IMR-90 (cell line): Measurements from ENCODE around the gene MAP3K5. TPM values are rescaled to one million over a fixed set of nuclear protein-coding genes. Genes with fewer than 3 reads are reported as not detected.

Source experiments
- ATAC-seq: fragments of 200-7000 bp; cut with Tn5 transposase; 2 replicates; pipeline ENCODE4 v1.9.1; 2020; ENCODE audit warnings: low read depth, mild to moderate bottlenecking, moderate library complexity
- BruUV-seq: library from RNA; stranded (reverse); fragments of 400-500 nt; replicated peaks from 2 replicates; lab custom pipeline; 2021; lab: Mats Ljungman, UMichigan
- CTCF ChIA-PET: fragments of 300-600 bp; formaldehyde crosslinking; extraction: SDS; loops from one replicate; lab custom pipeline; 2021; ENCODE audit warnings: antibody characterized with exemption; lab: Yijun Ruan, JAX
- POLR2A ChIA-PET: fragments of 300-600 bp; sonication (Branson Sonifier 250); formaldehyde crosslinking; loops from one replicate; lab custom pipeline; 2022; ENCODE audit warnings: antibody characterized with exemption; ENCODE audit not compliant: unreplicated experiment; lab: Charles Lee
- DNase-seq: peaks from one replicate; pipeline ENCODE4 v3.0.0; 2013
- H2AFZ ChIP-seq: replicated peaks from 2 replicates; pipeline ENCODE3; 2013; ENCODE audit warnings: low read length, mild to moderate bottlenecking; ENCODE audit not compliant: poor library complexity
- H2AK5ac ChIP-seq: 2 replicates; pipeline ENCODE4 v1.6.1; 2013; ENCODE audit warnings: low read depth, low read length, inconsistent platforms
- H2AK9ac ChIP-seq: replicated peaks from 2 replicates; pipeline ENCODE3; 2013; ENCODE audit warnings: mild to moderate bottlenecking, low read depth, low read length, moderate library complexity; ENCODE audit not compliant: poor library complexity
- H2BK120ac ChIP-seq: 2 replicates; pipeline ENCODE4 v1.6.1; 2013; ENCODE audit warnings: low read depth, low read length, inconsistent platforms
- H2BK15ac ChIP-seq: 3 replicates; pipeline ENCODE4 v1.6.1; 2013; ENCODE audit warnings: low read depth, low read length, inconsistent platforms
- H2BK20ac ChIP-seq: 2 replicates; pipeline ENCODE4 v1.6.1; 2013; ENCODE audit warnings: low read depth, mild to moderate bottlenecking, inconsistent platforms, low read length, moderate library complexity
- H2BK5ac ChIP-seq: 2 replicates; pipeline ENCODE4 v1.6.1; 2013; ENCODE audit warnings: mild to moderate bottlenecking, low read depth, low read length, inconsistent platforms; ENCODE audit not compliant: poor library complexity, severe bottlenecking
- H3K14ac ChIP-seq: replicated peaks from 2 replicates; pipeline ENCODE4 v1.6.1; 2013; ENCODE audit warnings: low read depth, low read length, inconsistent platforms
- H3K18ac ChIP-seq: 2 replicates; pipeline ENCODE4 v1.6.1; 2013; ENCODE audit warnings: low read depth, low read length, control low read depth
- H3K23ac ChIP-seq: 2 replicates; pipeline ENCODE4 v1.6.1; 2013; ENCODE audit warnings: low read depth, low read length, inconsistent platforms
- H3K27ac ChIP-seq: 2 replicates; pipeline ENCODE4 v1.5.1; 2013; ENCODE audit warnings: mild to moderate bottlenecking, control low read depth, low read length; ENCODE audit not compliant: insufficient read depth
- H3K27me3 ChIP-seq: 2 replicates; pipeline ENCODE4 v1.6.1; 2013; ENCODE audit warnings: low read length; ENCODE audit not compliant: control insufficient read depth, insufficient read depth
- H3K36me3 ChIP-seq: 2 replicates; pipeline ENCODE4 v1.6.1; 2013; ENCODE audit warnings: low read length, mixed read lengths; ENCODE audit not compliant: control insufficient read depth, insufficient read depth
- H3K4ac ChIP-seq: 2 replicates; pipeline ENCODE4 v1.6.1; 2013; ENCODE audit warnings: low read depth, low read length, inconsistent platforms
- H3K4me1 ChIP-seq: 2 replicates; pipeline ENCODE4 v1.6.1; 2013; ENCODE audit warnings: low read length, mixed read lengths; ENCODE audit not compliant: control insufficient read depth, insufficient read depth
- H3K4me2 ChIP-seq: 2 replicates; pipeline ENCODE4 v1.6.1; 2013; ENCODE audit warnings: low read depth, mild to moderate bottlenecking, control low read depth, low read length, moderate library complexity
- H3K4me3 ChIP-seq: 2 replicates; pipeline ENCODE4 v1.5.1; 2013; ENCODE audit warnings: low read depth, mild to moderate bottlenecking, control low read depth, low read length, moderate library complexity; ENCODE audit not compliant: insufficient read depth
- H3K56ac ChIP-seq: 2 replicates; pipeline ENCODE4 v1.6.1; 2013; ENCODE audit warnings: low read length, inconsistent platforms; ENCODE audit not compliant: insufficient read depth; ENCODE audit errors: extremely low read depth
- H3K79me1 ChIP-seq, 2 experiments: 2 replicates each; pipeline ENCODE4 v1.6.1; 2013; ENCODE audit warnings: low read length in 2 of 2, inconsistent platforms in 1 of 2, low read depth in 1 of 2
- H3K9ac ChIP-seq: 2 replicates; pipeline ENCODE4 v1.6.1; 2013; ENCODE audit warnings: low read depth, low read length, control low read depth
- H3K9me1 ChIP-seq: 2 replicates; pipeline ENCODE4 v1.6.1; 2013; ENCODE audit warnings: low read length, inconsistent platforms; ENCODE audit not compliant: insufficient read depth
- H3K9me3 ChIP-seq: 2 replicates; pipeline ENCODE4 v1.6.1; 2013; ENCODE audit warnings: low read length; ENCODE audit not compliant: control insufficient read depth, insufficient read depth
- H4K20me1 ChIP-seq: 2 replicates; pipeline ENCODE4 v1.6.1; 2013; ENCODE audit warnings: low read length, inconsistent platforms; ENCODE audit not compliant: insufficient read depth
- H4K5ac ChIP-seq: 2 replicates; pipeline ENCODE4 v1.6.1; 2013; ENCODE audit warnings: mild to moderate bottlenecking, low read depth, low read length, control low read depth
- H4K8ac ChIP-seq, 2 experiments: 2 replicates each; pipeline ENCODE4 v1.6.1; 2013; ENCODE audit warnings: low read depth in 2 of 2, low read length in 2 of 2, control low read depth in 1 of 2, inconsistent platforms in 1 of 2
- H4K91ac ChIP-seq: 2 replicates; pipeline ENCODE4 v1.6.1; 2013; ENCODE audit warnings: low read depth, low read length, inconsistent platforms; ENCODE audit not compliant: insufficient read depth
- FOS ChIP-seq: fragments of 150-350 bp; IDR thresholded peaks from 2 replicates; pipeline ENCODE4 v1.6.1; 2016; ENCODE audit warnings: low read depth, low read length
- POLR2A ChIP-seq: IDR thresholded peaks from 2 replicates; pipeline ENCODE4 v1.6.1; 2012; ENCODE audit warnings: mild to moderate bottlenecking, low read depth, low read length
- WGBS, 2 experiments: methylation state at CpG; one replicate each; pipeline versions ENCODE4 v1.1.5 to v1.1.7; 2013; ENCODE audit warnings: missing lambda C conversion rate in 2 of 2; ENCODE audit not compliant: insufficient read length in 1 of 2; ENCODE audit errors: extremely low coverage in 2 of 2; 5-methylcytosine and 5-hydroxymethylcytosine counted together
- dilution Hi-C: fragments of 300-500 bp; cut with HindIII; formaldehyde crosslinking; loops from one replicate; pipeline ENCODE4 v1.14.3; 2018; ENCODE audit warnings: low sequenced_read_pairs; ENCODE audit not compliant: unreplicated experiment
- in situ Hi-C: fragments of 300-500 bp; cut with MboI; formaldehyde crosslinking; loops from 3 replicates; pipeline ENCODE4 v1.14.3; 2019; ENCODE audit warnings: low sequenced_read_pairs, inconsistent platforms, mixed read lengths
- intact Hi-C: fragments of 100-400 bp; cut with micrococcal nuclease; formaldehyde crosslinking; loops from 2 replicates; pipeline ENCODE4 v1.10.0; 2022
- polyA plus RNA-seq, 3 experiments: library from polyadenylated mRNA; depleted of rRNA; stranded (reverse); fragments of >200 nt; gene quantifications; 2 replicates each; pipeline ENCODE4 v1.2.3, GENCODE V29; 2012; ENCODE audit warnings: low replicate concordance in 1 of 3
- total RNA-seq: library from RNA; depleted of rRNA; stranded (reverse); fragments of >200 nt; gene quantifications from 2 replicates; pipeline ENCODE4 v1.2.3, GENCODE V29; 2012

MAP3K5 gene
- total and polyA plus RNA-seq, 2 of the 4 experiments (the other 2 are of a cell fraction): 5.4 to 17.6 TPM

- H3K23ac ChIP-seq: peak overlapping the region; percentile 81
- peak overlapping the region; percentile 99 for H2BK5ac ChIP-seq
- H3K4ac ChIP-seq: peak overlapping the region; percentile 98
- H4K20me1 ChIP-seq: no peaks in the 10 kb centered on the region
- peak overlapping the region; percentile 96 for H4K91ac ChIP-seq
- H2AK9ac ChIP-seq: peak overlapping the region; percentile 70
- peaks cover 23 to 59% of the 10 kb centered on the region in 2 experiments for H3K79me1 ChIP-seq
- peak overlapping the region; percentile 19; the same call in 1 of the 2 replicates for H3K4me3 ChIP-seq
- peak overlapping the region; percentile 92 for H3K14ac ChIP-seq
- peak overlapping the region; percentile 96 for H2BK15ac ChIP-seq
- H4K8ac ChIP-seq: peak overlapping the region; percentile 75 to 91
- peak overlapping the region; percentile 96 for H2BK120ac ChIP-seq
- in situ Hi-C loops (loop anchor here (25.0 kb wide), 1 partner anchor 500 kb away; the partner anchor contains the start of gene BCLAF1), intact Hi-C loops (no loop called here), dilution Hi-C loops (no loop called here)
- H3K36me3 ChIP-seq: no peaks in the 10 kb centered on the region
- H3K18ac ChIP-seq: peak overlapping the region; percentile 92
- peaks cover 22% of the 10 kb centered on the region for H3K9me1 ChIP-seq
- H3K56ac ChIP-seq: peak overlapping the region; percentile 78
- no peak for DNase-seq
- peak overlapping the region; percentile 63; the same call in 1 of the 2 replicates for H3K9ac ChIP-seq
- no CpG with 5 or more reads among the region's 4 CpGs for WGBS, 2 experiments
- no peaks in the 10 kb centered on the region for H3K9me3 ChIP-seq
- no peak overlapping the region for H2AFZ ChIP-seq
- H2AK5ac ChIP-seq: peak overlapping the region; percentile 76
- peak overlapping the region; percentile 93 for H2BK20ac ChIP-seq
- ATAC-seq: no peak
- H3K27me3 ChIP-seq: no peaks in the 10 kb centered on the region
- POLR2A ChIA-PET: no interaction called here
- CTCF ChIA-PET: interaction anchor here (0.9 kb wide), 1 partner anchor 143 kb away, joined by 4 read pairs; no protein-coding TSS in a partner anchor
- H3K27ac ChIP-seq: peak overlapping the region; percentile 95
- peak overlapping the region; percentile 86 for H4K5ac ChIP-seq
- peak overlapping the region; percentile 97 for H3K4me2 ChIP-seq
- TF ChIP-seq FOS: no peak
- no peak for TF ChIP-seq POLR2A
- peaks cover 25% of the 10 kb centered on the region for H3K4me1 ChIP-seq
- no TSS peak for BruUV-seq
These were observed 4.6 kb downstream of the MAP3K5 start for GRCh38 chr6:136787726-136788068.
